HepG2 (cell line): Measurements from ENCODE around the gene RPGRIP1. TPM values are rescaled to one million over a fixed set of nuclear protein-coding genes. Genes with fewer than 3 reads are reported as not detected.
A peak's percentile ranks its signal among the peaks of the same experiment; 100 is the strongest.

ENCODE experiments used
- ARID2 ChIP-seq: sonication (generic); formaldehyde crosslinking; IDR thresholded peaks from 2 replicates; pipeline ENCODE4 v1.8.1; 2022; ENCODE audit warnings: mild to moderate bottlenecking, missing genetic modification reagents, borderline replicate concordance
- BORCS8-MEF2B ChIP-seq: sonication (generic); formaldehyde crosslinking; IDR thresholded peaks from 2 replicates; pipeline ENCODE4 v1.8.0; 2022; ENCODE audit warnings: mild to moderate bottlenecking, missing genetic modification reagents
- CBX5 ChIP-seq: sonication (generic); formaldehyde crosslinking; IDR thresholded peaks from 2 replicates; pipeline ENCODE4 v1.4.0; 2020; ENCODE audit warnings: missing genetic modification reagents, borderline replicate concordance
- HNRNPK ChIP-seq: fragments of 200-400 bp; formaldehyde crosslinking; IDR thresholded peaks from 2 replicates; pipeline ENCODE4 v1.6.1; 2018; ENCODE audit warnings: low read length, low read depth, moderate library complexity, mild to moderate bottlenecking; ENCODE audit not compliant: poor library complexity, severe bottlenecking
- MAX ChIP-seq: IDR thresholded peaks from 2 replicates; pipeline ENCODE4 v1.6.1; 2012; ENCODE audit warnings: inconsistent platforms
- MED13 ChIP-seq: sonication (generic); formaldehyde crosslinking; IDR thresholded peaks from 2 replicates; pipeline ENCODE4 v1.5.0; 2020; ENCODE audit warnings: missing genetic modification reagents
- NFATC3 ChIP-seq: sonication (generic); formaldehyde crosslinking; IDR thresholded peaks from 2 replicates; pipeline ENCODE4 v1.5.1; 2020; ENCODE audit warnings: mild to moderate bottlenecking, missing genetic modification reagents
- PLSCR1 ChIP-seq: sonication (generic); formaldehyde crosslinking; IDR thresholded peaks from 2 replicates; pipeline ENCODE4 v1.5.0; 2020; ENCODE audit warnings: missing genetic modification reagents, mild to moderate bottlenecking, borderline replicate concordance
- RORA ChIP-seq: sonication (generic); formaldehyde crosslinking; IDR thresholded peaks from 2 replicates; pipeline ENCODE4 v1.5.0; 2020; ENCODE audit warnings: mild to moderate bottlenecking, missing genetic modification reagents, moderate library complexity
- SALL2 ChIP-seq: sonication (generic); formaldehyde crosslinking; IDR thresholded peaks from 2 replicates; pipeline ENCODE4 v1.8.1; 2023; ENCODE audit warnings: mild to moderate bottlenecking, missing genetic modification reagents, inconsistent platforms
- TERF1 ChIP-seq: sonication (generic); formaldehyde crosslinking; IDR thresholded peaks from 2 replicates; pipeline ENCODE4 v1.8.0; 2022; ENCODE audit warnings: mild to moderate bottlenecking, missing genetic modification reagents, moderate library complexity
- TIGD3 ChIP-seq: sonication (generic); formaldehyde crosslinking; IDR thresholded peaks from 2 replicates; pipeline ENCODE4 v1.5.1; 2020; ENCODE audit warnings: mild to moderate bottlenecking, missing genetic modification reagents, borderline replicate concordance
- ZBTB20 ChIP-seq: sonication (generic); formaldehyde crosslinking; IDR thresholded peaks from 2 replicates; pipeline ENCODE4 v1.8.1; 2023; ENCODE audit warnings: missing genetic modification reagents, low read depth, mild to moderate bottlenecking, borderline replicate concordance
- ZBTB8A ChIP-seq: sonication (generic); formaldehyde crosslinking; IDR thresholded peaks from 2 replicates; pipeline ENCODE4 v1.4.0; 2020; ENCODE audit warnings: mild to moderate bottlenecking, low read depth, missing genetic modification reagents, borderline replicate concordance
- ZNF275 ChIP-seq: sonication (generic); formaldehyde crosslinking; IDR thresholded peaks from 2 replicates; pipeline ENCODE4 v1.8.0; 2022; ENCODE audit warnings: missing genetic modification reagents, mild to moderate bottlenecking, inconsistent platforms, borderline replicate concordance
- ZNF431 ChIP-seq: sonication (generic); formaldehyde crosslinking; IDR thresholded peaks from 2 replicates; pipeline ENCODE4 v1.9.0; 2022; ENCODE audit warnings: missing genetic modification reagents, low read depth, mild to moderate bottlenecking, borderline replicate concordance
- ZNF83 ChIP-seq: sonication (generic); formaldehyde crosslinking; IDR thresholded peaks from 2 replicates; pipeline ENCODE4 v1.4.0; 2020; ENCODE audit warnings: missing genetic modification reagents, mild to moderate bottlenecking, borderline replicate concordance
- polyA plus RNA-seq, 8 experiments: library from polyadenylated mRNA; depleted of rRNA in 3 of 8; stranded (reverse) in 7 of 8; unstranded in 1 of 8; fragments of >200 nt; fragmentation: Illumina TruSeq in 4 of 8; extraction: Trizol in 4 of 8; gene quantifications; 2 replicates each; pipeline versions ENCODE4 v1.2.1 to v1.2.3, GENCODE V29; 2011 to 2016; ENCODE audit warnings: low read depth in 4 of 8, missing spikeins in 1 of 8, mixed read lengths in 1 of 8; ENCODE audit not compliant: insufficient read depth in 1 of 8
- total RNA-seq, 5 experiments: library from RNA; depleted of rRNA; stranded (reverse); fragments of >200 nt; fragmentation: Illumina TruSeq; extraction: Trizol; gene quantifications; 2 replicates each; pipeline ENCODE4 v1.2.3, GENCODE V29; 2016; ENCODE audit warnings: low read depth in 1 of 5
- TF ChIP-seq, protein P1 (sequence below): sonication (generic); formaldehyde crosslinking; IDR thresholded peaks from 2 replicates; pipeline ENCODE4 v1.5.0; 2020; ENCODE audit warnings: missing genetic modification reagents
- TF ChIP-seq, protein P2 (sequence below): sonication (generic); formaldehyde crosslinking; IDR thresholded peaks from 2 replicates; pipeline ENCODE4 v1.9.0; 2021; ENCODE audit warnings: missing genetic modification reagents, borderline replicate concordance

Gene RPGRIP1
- total and polyA plus RNA-seq, 2 of the 13 experiments (the other 11 are each of a cell fraction or from before 2014, with no cell fraction given), result 0.13 to 1.1 TPM

DNA sequence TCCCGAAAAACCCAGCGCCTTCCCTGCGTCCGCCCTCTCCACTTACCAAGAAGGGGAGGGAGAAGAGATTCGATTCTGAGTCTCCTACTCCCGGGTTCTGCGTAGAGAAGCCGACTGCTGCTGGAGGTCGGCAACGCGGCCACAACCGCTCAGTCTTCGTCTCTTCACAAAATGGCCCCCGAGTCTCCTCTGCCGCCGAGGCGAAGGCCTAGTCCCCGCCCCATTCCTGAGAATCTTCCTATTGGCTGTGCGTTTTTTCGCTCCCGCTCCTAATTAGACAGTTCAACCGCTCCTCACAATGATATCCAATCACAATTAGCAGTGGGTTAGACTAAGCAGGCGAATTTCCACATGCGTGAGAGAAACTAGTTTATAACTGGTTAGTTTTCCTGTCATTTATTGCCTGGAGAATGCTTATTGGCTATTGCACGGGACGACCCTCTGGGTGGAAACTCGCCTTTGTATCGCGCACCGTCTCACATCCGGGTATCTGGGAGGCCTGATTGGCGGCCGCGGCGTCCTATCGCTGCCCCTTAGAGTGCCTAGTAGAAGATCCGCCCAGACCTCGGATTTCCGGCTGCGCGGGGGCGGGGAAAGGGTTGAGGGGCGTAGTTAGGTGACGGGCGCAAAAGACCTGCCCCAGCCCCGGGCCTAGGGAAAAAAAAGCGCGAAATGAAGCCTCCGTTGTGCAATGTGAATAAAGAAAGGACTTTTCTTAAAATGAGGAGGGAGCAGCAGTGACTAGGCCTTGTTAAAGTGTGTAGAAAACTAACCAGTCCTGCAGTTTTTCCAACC, 10.4 kb upstream of the RPGRIP1 start, which contains the start of gene HNRNPC (continued):
- TF ChIP-seq ARID2 (peak; percentile 98), TERF1 (CRISPR knock-in tag) (no peak), BORCS8-MEF2B (CRISPR knock-in tag) (peak; percentile 93), MAX (peak; percentile 73), RORA (CRISPR knock-in tag) (no peak), TIGD3 (CRISPR knock-in tag) (peak; percentile 91; the same call in 1 of the 2 replicates), ZNF275 (peak; percentile 61; the same call in 1 of the 2 replicates), ZNF83 (CRISPR knock-in tag) (0 out of 2 replicates have a peak, but pooled peaks have one; percentile 59), ZBTB20 (no peak), ZBTB8A (CRISPR knock-in tag) (no peak; the same call in 1 of the 2 replicates), MED13 (CRISPR knock-in tag) (peak; percentile 40; the same call in 1 of the 2 replicates), SALL2 (CRISPR knock-in tag) (peak; percentile 70), HNRNPK (no peak), NFATC3 (CRISPR knock-in tag) (peak; percentile 89; the same call in 1 of the 2 replicates), ZNF431 (CRISPR knock-in tag) (no peak), PLSCR1 (CRISPR knock-in tag) (no peak), CBX5 (CRISPR knock-in tag) (peak; percentile 20; the same call in 1 of the 2 replicates)
- TF ChIP-seq, protein P1, sequence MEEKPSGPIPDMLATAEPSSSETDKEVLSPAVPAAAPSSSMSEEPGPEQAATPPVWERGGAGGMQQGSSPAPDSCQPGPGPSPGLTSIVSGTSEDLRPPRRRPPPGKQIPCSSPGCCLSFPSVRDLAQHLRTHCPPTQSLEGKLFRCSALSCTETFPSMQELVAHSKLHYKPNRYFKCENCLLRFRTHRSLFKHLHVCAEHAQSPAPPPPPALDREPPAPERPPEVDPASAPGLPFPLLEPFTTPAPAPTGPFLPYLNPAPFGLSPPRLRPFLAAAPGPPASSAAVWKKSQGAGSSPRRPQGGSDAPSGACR, result peak; percentile 71; the same call in 1 of the 2 replicates
- TF ChIP-seq, protein P2, sequence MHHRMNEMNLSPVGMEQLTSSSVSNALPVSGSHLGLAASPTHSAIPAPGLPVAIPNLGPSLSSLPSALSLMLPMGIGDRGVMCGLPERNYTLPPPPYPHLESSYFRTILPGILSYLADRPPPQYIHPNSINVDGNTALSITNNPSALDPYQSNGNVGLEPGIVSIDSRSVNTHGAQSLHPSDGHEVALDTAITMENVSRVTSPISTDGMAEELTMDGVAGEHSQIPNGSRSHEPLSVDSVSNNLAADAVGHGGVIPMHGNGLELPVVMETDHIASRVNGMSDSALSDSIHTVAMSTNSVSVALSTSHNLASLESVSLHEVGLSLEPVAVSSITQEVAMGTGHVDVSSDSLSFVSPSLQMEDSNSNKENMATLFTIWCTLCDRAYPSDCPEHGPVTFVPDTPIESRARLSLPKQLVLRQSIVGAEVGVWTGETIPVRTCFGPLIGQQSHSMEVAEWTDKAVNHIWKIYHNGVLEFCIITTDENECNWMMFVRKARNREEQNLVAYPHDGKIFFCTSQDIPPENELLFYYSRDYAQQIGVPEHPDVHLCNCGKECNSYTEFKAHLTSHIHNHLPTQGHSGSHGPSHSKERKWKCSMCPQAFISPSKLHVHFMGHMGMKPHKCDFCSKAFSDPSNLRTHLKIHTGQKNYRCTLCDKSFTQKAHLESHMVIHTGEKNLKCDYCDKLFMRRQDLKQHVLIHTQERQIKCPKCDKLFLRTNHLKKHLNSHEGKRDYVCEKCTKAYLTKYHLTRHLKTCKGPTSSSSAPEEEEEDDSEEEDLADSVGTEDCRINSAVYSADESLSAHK (CRISPR knock-in tag), result peak; percentile 87; the same call in 1 of the 2 replicates
